K562 (cell line): Measurements from ENCODE around the gene DMAC1. TPM values are rescaled to one million over a fixed set of nuclear protein-coding genes. Genes with fewer than 3 reads are reported as not detected.

Source experiments
- ATAC-seq: fragments of 200-7000 bp; cut with Tn5 transposase; 3 replicates; pipeline ENCODE4 v1.9.1; 2020; ENCODE audit warnings: moderate library complexity
- BruUV-seq: library from RNA; stranded (reverse); fragments of 400-500 nt; replicated peaks from 2 replicates; lab custom pipeline; 2021; lab: Mats Ljungman, UMichigan
- CTCF ChIA-PET: fragments of 300-600 bp; formaldehyde crosslinking; extraction: SDS; loops from one replicate; lab custom pipeline; 2021; ENCODE audit warnings: low intra/inter-chr PET ratio; lab: Yijun Ruan, JAX
- POLR2A ChIA-PET: fragments of 300-600, 350-650 bp; sonication (Branson Sonifier 250); formaldehyde crosslinking; extraction: SDS; loops from one replicate; lab custom pipeline; 2021; ENCODE audit warnings: antibody characterized with exemption, inconsistent platforms; lab: Yijun Ruan, JAX
- DNase-seq, 4 experiments: peaks; one replicate each; pipeline versions ENCODE4 v3.0.0 to v3.0.0-alpha.2; 2011 to 2018; ENCODE audit warnings: low spot score in 3 of 4, mixed read lengths in 3 of 4; ENCODE audit errors: extremely low read depth in 1 of 4
- FAIRE-seq: peaks from 2 replicates; lab custom pipeline; 2011; peaks lifted over from hg19 to GRCh38; lab: Jason Lieb, UNC
- H2AFZ ChIP-seq: 2 replicates; pipeline ENCODE4 v1.6.0; 2011; ENCODE audit warnings: low read depth, low read length, control low read depth, inconsistent platforms
- H3K27ac ChIP-seq: fragments of 200-600 bp; 3 replicates; pipeline ENCODE4 v1.8.0; 2011; ENCODE audit warnings: low read depth, mild to moderate bottlenecking, control low read depth, inconsistent platforms, low read length, moderate library complexity, mixed read lengths; ENCODE audit errors: extremely low read depth
- H3K27me3 ChIP-seq, 2 experiments: fragments of 300-600 bp in 1 of 2; 2 replicates in 1 of 2; 3 replicates in 1 of 2; pipeline versions ENCODE4 v1.6.0 to v1.8.0; 2011; ENCODE audit warnings: inconsistent platforms in 2 of 2, low read length in 2 of 2, mild to moderate bottlenecking in 1 of 2, mixed read lengths in 1 of 2, moderate library complexity in 1 of 2; ENCODE audit not compliant: control insufficient read depth in 2 of 2, insufficient read depth in 2 of 2
- H3K36me3 ChIP-seq: fragments of 300-600 bp; 3 replicates; pipeline ENCODE4 v1.8.0; 2011; ENCODE audit warnings: mild to moderate bottlenecking, low read length, inconsistent platforms; ENCODE audit not compliant: control insufficient read depth, insufficient read depth
- H3K4me1 ChIP-seq, 2 experiments: fragments of 200-600 bp in 1 of 2; replicated peaks in 1 of 2; 2 replicates in 1 of 2; 3 replicates in 1 of 2; pipeline versions ENCODE4 v1.5.1 to v1.8.0; 2011; ENCODE audit warnings: inconsistent platforms in 2 of 2, low read length in 2 of 2, mild to moderate bottlenecking in 1 of 2, mixed read lengths in 1 of 2, moderate library complexity in 1 of 2; ENCODE audit not compliant: control insufficient read depth in 2 of 2, insufficient read depth in 2 of 2
- H3K4me2 ChIP-seq: 2 replicates; pipeline ENCODE4 v1.6.1; 2011; ENCODE audit warnings: low read length, control low read depth, inconsistent platforms, mixed read lengths; ENCODE audit not compliant: insufficient read depth
- H3K4me3 ChIP-seq: fragments of 200-600 bp; sonication (generic), shearing (Covaris generic); 2 replicates; pipeline ENCODE4 v1.5.1; 2016; ENCODE audit warnings: control low read depth, inconsistent platforms
- H3K79me2 ChIP-seq: fragments of 200-600 bp; 3 replicates; pipeline ENCODE4 v1.8.0; 2011; ENCODE audit warnings: low read length, inconsistent platforms; ENCODE audit not compliant: control insufficient read depth, insufficient read depth
- H3K9ac ChIP-seq, 2 experiments: 2 replicates each; pipeline versions ENCODE4 v1.6.0 to v1.6.1; 2011; ENCODE audit warnings: low read depth in 2 of 2, low read length in 2 of 2, control low read depth in 1 of 2, inconsistent platforms in 1 of 2, mild to moderate bottlenecking in 1 of 2, mixed read lengths in 1 of 2; ENCODE audit not compliant: insufficient read depth in 1 of 2
- H3K9me1 ChIP-seq: one replicate; pipeline ENCODE4 v1.6.0; 2011; ENCODE audit warnings: inconsistent platforms, mild to moderate bottlenecking, low read length, moderate library complexity; ENCODE audit not compliant: control insufficient read depth, insufficient read depth
- H3K9me3 ChIP-seq: replicated peaks from 2 replicates; pipeline ENCODE4 v1.5.1; 2011; ENCODE audit warnings: low read depth, low read length, inconsistent platforms; ENCODE audit not compliant: control insufficient read depth, insufficient read depth
- H4K20me1 ChIP-seq: replicated peaks from 2 replicates; pipeline ENCODE4 v1.6.1; 2011; ENCODE audit warnings: low read length, inconsistent platforms, mixed read lengths; ENCODE audit not compliant: control insufficient read depth, insufficient read depth
- HIVEP1 ChIP-seq: fragments of 250-450 bp; sonication (Bioruptor Pico); IDR thresholded peaks from 2 replicates; pipeline ENCODE4 v1.4.0; 2020; ENCODE audit warnings: mild to moderate bottlenecking
- MAZ ChIP-seq, 2 experiments: fragments of 450-650 bp in 1 of 2; sonication (generic) in 1 of 2; formaldehyde crosslinking; IDR thresholded peaks in 1 of 2; conservative IDR thresholded peaks in 1 of 2; 2 replicates each; pipeline versions ENCODE4 v1.4.0 to v1.5.0; 2020; ENCODE audit warnings: mild to moderate bottlenecking in 1 of 2, missing genetic modification reagents in 1 of 2
- WGBS: fragments of 100-300 bp; shearing (Covaris generic); methylation state at CpG from one replicate; pipeline ENCODE4 v1.1.6; 2016; ENCODE audit warnings: low coverage, mixed read lengths; ENCODE audit not compliant: insufficient coverage; ENCODE audit errors: missing lambda C conversion rate; 5-methylcytosine and 5-hydroxymethylcytosine counted together
- in situ Hi-C: fragments of 300-500 bp; cut with MboI; formaldehyde crosslinking; loops from 4 replicates; pipeline ENCODE4 v1.15.0; 2018; ENCODE audit warnings: inconsistent platforms, mixed read lengths
- intact Hi-C: fragments of 100-400 bp; cut with micrococcal nuclease; formaldehyde crosslinking; loops from 2 replicates; pipeline ENCODE4 v1.14.2; 2022
- polyA plus RNA-seq, 8 experiments: library from polyadenylated mRNA; depleted of rRNA in 4 of 8; stranded (reverse) in 5 of 8; unstranded in 3 of 8; fragments of >200 nt; fragmentation: Nextera tagmentation in 2 of 8; fragmentation: Illumina TruSeq in 1 of 8; extraction: Ambion mirVana in 2 of 8; extraction: Trizol in 1 of 8; gene quantifications; 2 replicates each; pipeline versions ENCODE4 v1.2.1 to v1.2.3, GENCODE V29; 2011 to 2014; ENCODE audit warnings: inconsistent platforms in 1 of 8, missing spikeins in 1 of 8
- total RNA-seq, 7 experiments: library from RNA; depleted of rRNA in 6 of 7; stranded (reverse); fragments of >200 nt in 6 of 7; fragmentation: Illumina TruSeq in 2 of 7; extraction: Trizol in 2 of 7; gene quantifications; 2 replicates each; pipeline versions ENCODE4 v1.2.1 to v1.2.3, GENCODE V29; 2011 to 2021; ENCODE audit warnings: low replicate concordance in 1 of 7
- TF ChIP-seq, protein P1 (sequence below): conservative IDR thresholded peaks from 2 replicates; pipeline ENCODE4 v1.6.1; 2011; ENCODE audit warnings: low read depth, mild to moderate bottlenecking, low read length; ENCODE audit not compliant: control insufficient read depth

Gene DMAC1
- total and polyA plus RNA-seq, 9 of the 15 experiments (the other 6 are each of a cell fraction or from before 2014, with no cell fraction given), result 15.9 to 94.4 (median 38.4) TPM

DNA sequence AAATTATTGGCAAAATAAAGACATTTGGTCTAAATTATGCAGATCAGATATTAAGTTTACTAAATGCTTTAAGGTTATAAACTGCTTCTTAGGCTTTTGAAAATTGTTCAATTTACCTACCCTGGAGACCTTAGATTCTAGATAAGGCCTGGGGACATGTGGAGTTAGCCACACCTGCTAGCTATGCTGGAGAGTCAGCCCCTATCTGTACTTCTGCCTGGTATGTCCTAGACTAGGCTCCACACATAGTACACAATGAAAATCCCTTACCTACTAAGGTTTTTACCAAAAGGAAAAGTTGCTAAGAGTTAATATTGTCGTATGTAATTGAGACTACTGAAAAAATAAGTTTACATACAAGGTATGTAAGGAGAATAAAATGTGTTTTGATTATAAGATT, 49.8 kb upstream of the DMAC1 start (continued):
- TF ChIP-seq, protein P1, sequence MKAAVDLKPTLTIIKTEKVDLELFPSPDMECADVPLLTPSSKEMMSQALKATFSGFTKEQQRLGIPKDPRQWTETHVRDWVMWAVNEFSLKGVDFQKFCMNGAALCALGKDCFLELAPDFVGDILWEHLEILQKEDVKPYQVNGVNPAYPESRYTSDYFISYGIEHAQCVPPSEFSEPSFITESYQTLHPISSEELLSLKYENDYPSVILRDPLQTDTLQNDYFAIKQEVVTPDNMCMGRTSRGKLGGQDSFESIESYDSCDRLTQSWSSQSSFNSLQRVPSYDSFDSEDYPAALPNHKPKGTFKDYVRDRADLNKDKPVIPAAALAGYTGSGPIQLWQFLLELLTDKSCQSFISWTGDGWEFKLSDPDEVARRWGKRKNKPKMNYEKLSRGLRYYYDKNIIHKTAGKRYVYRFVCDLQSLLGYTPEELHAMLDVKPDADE, result no peak
- TF ChIP-seq HIVEP1 (CRISPR knock-in tag), result no peak

DNA sequence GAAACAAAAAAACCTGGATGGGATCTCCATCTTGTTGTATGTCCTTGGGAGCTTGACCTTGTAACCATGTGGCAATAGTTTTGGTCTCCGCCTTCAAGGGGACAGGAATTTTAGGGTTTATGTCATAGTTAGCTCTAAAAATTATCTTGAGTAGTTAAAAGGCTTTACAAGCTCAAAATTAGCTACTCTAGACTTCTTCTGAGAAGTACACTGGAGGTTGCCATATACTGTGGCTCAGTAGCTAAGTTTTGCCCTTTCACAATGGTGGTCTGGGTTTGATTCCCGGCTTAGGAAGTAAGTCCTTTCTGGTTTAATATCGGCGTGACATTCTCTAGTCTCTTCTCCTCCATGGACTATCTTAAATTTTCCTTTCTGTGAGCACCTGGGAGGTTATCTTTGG, 48.9 kb upstream of the DMAC1 start:
- ATAC-seq, result no peak
- Histone ChIP-seq H3K4me2 (no peak overlapping the region), H3K79me2 (no peaks in the 10 kb centered on the region), H3K27ac (no peak overlapping the region), H4K20me1 (no peaks in the 10 kb centered on the region)
- intact Hi-C loops, result no loop called here
- FAIRE-seq, result no peak
- no TSS peak for BruUV-seq
- TF ChIP-seq MAZ (CRISPR knock-in tag; conservative IDR thresholded peaks at IDR 0.05 in 1 of 2, IDR thresholded peaks at IDR 0.05 in 1 of 2), result no peak
- TF ChIP-seq, all 486 proteins: peak for 0
- no peaks in the 10 kb centered on the region for H3K9me1 ChIP-seq
- H3K4me1 ChIP-seq, result no peaks in the 10 kb centered on the region
- H3K36me3 ChIP-seq, result no peaks in the 10 kb centered on the region
- H3K9ac ChIP-seq, result no peak overlapping the region
- ChIA-PET CTCF (no interaction called here), POLR2A (no interaction called here)
- no peak overlapping the region for H2AFZ ChIP-seq
- no peaks in the 10 kb centered on the region for H3K9me3 ChIP-seq
- in situ Hi-C loops, result no loop called here
- WGBS, result 0% methylated on average over 3 of the region's 4 CpGs
- no peak overlapping the region for H3K4me3 ChIP-seq
- no peak for DNase-seq
- H3K27me3 ChIP-seq, result no peaks in the 10 kb centered on the region
